HepG2 (cell line): ENCODE measurements around the gene FAM24B. TPM values are rescaled to one million over a fixed set of nuclear protein-coding genes. Genes with fewer than 3 reads are reported as not detected.
A peak's percentile ranks its signal among the peaks of the same experiment; 100 is the strongest.

Experiments
- FOXA1 ChIP-seq, 2 experiments: fragments of 450-650 bp in 1 of 2; sonication (generic) in 1 of 2; formaldehyde crosslinking in 1 of 2; IDR thresholded peaks; 2 replicates each; pipeline versions ENCODE4 v1.4.0 to v1.6.1; 2016 to 2020; ENCODE audit warnings: missing genetic modification reagents in 1 of 2
- HNRNPK ChIP-seq: fragments of 200-400 bp; formaldehyde crosslinking; IDR thresholded peaks from 2 replicates; pipeline ENCODE4 v1.6.1; 2018; ENCODE audit warnings: low read length, low read depth, moderate library complexity, mild to moderate bottlenecking; ENCODE audit not compliant: poor library complexity, severe bottlenecking
- POLR2A ChIP-seq, 2 experiments: IDR thresholded peaks; 2 replicates each; pipeline ENCODE4 v1.6.1; 2011; ENCODE audit warnings: low read depth in 2 of 2, low read length in 2 of 2, mild to moderate bottlenecking in 1 of 2, moderate library complexity in 1 of 2; ENCODE audit not compliant: insufficient read depth in 1 of 2
- SMC3 ChIP-seq: IDR thresholded peaks from 2 replicates; pipeline ENCODE4 v1.6.1; 2011; ENCODE audit warnings: low read length, improper control_type of control experiment
- SMYD3 ChIP-seq: sonication (generic); formaldehyde crosslinking; IDR thresholded peaks from 2 replicates; pipeline ENCODE4 v1.8.1; 2023; ENCODE audit warnings: mild to moderate bottlenecking, missing genetic modification reagents
- SNRNP70 ChIP-seq: fragments of 200-400 bp; formaldehyde crosslinking; IDR thresholded peaks from 2 replicates; pipeline ENCODE4 v1.6.1; 2017; ENCODE audit warnings: mild to moderate bottlenecking, low read depth, low read length, moderate library complexity
- TBX2 ChIP-seq: sonication (generic); formaldehyde crosslinking; IDR thresholded peaks from 2 replicates; pipeline ENCODE4 v1.5.0; 2020; ENCODE audit warnings: missing genetic modification reagents, mild to moderate bottlenecking, borderline replicate concordance
- YEATS4 ChIP-seq: sonication (generic); formaldehyde crosslinking; IDR thresholded peaks from 2 replicates; pipeline ENCODE4 v1.4.0; 2020; ENCODE audit warnings: missing genetic modification reagents, borderline replicate concordance
- ZNF251 ChIP-seq: sonication (generic); formaldehyde crosslinking; IDR thresholded peaks from 2 replicates; pipeline ENCODE4 v1.9.0; 2021; ENCODE audit warnings: mild to moderate bottlenecking, missing genetic modification reagents
- ZNF329 ChIP-seq: sonication (generic); formaldehyde crosslinking; IDR thresholded peaks from 2 replicates; pipeline ENCODE4 v1.9.0; 2021; ENCODE audit warnings: low read depth, mild to moderate bottlenecking, missing genetic modification reagents
- ZNF720 ChIP-seq: sonication (generic); formaldehyde crosslinking; IDR thresholded peaks from 2 replicates; pipeline ENCODE4 v1.4.0; 2020; ENCODE audit warnings: missing genetic modification reagents
- polyA plus RNA-seq, 8 experiments: library from polyadenylated mRNA; depleted of rRNA in 3 of 8; stranded (reverse) in 7 of 8; unstranded in 1 of 8; fragments of >200 nt; fragmentation: Illumina TruSeq in 4 of 8; extraction: Trizol in 4 of 8; gene quantifications; 2 replicates each; pipeline versions ENCODE4 v1.2.1 to v1.2.3, GENCODE V29; 2011 to 2016; ENCODE audit warnings: low read depth in 4 of 8, missing spikeins in 1 of 8, mixed read lengths in 1 of 8; ENCODE audit not compliant: insufficient read depth in 1 of 8
- total RNA-seq, 5 experiments: library from RNA; depleted of rRNA; stranded (reverse); fragments of >200 nt; fragmentation: Illumina TruSeq; extraction: Trizol; gene quantifications; 2 replicates each; pipeline ENCODE4 v1.2.3, GENCODE V29; 2016; ENCODE audit warnings: low read depth in 1 of 5
- TF ChIP-seq, protein P1 (sequence below): sonication (generic); formaldehyde crosslinking; IDR thresholded peaks from one replicate; pipeline ENCODE4 v1.5.1; 2020; ENCODE audit warnings: mild to moderate bottlenecking, missing genetic modification reagents; ENCODE audit errors: not compliant biosample characterization
- TF ChIP-seq, protein P2 (sequence below): sonication (generic); formaldehyde crosslinking; IDR thresholded peaks from 2 replicates; pipeline ENCODE4; 2020; ENCODE audit warnings: missing genetic modification reagents, mild to moderate bottlenecking, borderline replicate concordance
- TF ChIP-seq, protein P3 (sequence below): sonication (generic); formaldehyde crosslinking; IDR thresholded peaks from 2 replicates; pipeline ENCODE4 v1.4.0; 2020; ENCODE audit warnings: low read depth, missing genetic modification reagents

Gene FAM24B
- total and polyA plus RNA-seq, 2 of the 13 experiments (the other 11 are each of a cell fraction or from before 2014, with no cell fraction given) = 1.9 to 3.0 TPM

DNA sequence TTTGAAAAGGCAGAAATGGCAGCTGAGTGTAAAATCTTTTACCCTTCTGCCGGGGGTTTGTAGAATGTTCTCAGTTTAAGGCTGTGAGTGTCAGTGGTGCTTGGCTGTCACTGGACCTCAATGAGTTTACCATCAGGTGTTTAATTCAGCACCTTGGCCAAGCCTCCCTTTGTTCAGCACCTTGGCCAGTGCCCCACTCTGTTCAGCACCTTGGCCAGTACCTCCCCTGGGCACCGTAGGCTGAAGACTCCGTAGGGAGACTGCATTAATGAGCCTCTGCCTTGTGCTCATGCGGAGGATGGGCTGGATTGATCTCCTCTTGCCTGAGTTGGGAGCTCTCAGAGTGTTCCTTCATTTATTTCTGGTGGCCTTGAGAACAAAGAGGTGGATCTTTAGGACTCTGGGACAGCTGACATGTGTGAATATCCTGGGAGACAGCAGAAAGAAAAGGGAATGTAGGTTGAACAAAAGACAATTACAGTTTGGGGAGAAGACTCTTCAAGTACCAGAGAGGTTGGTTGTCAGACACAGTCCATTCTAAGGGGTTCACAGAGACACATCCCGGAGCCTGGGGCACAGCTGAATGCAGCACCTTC is 32.6 kb upstream of the FAM24B start (continued):
- TF ChIP-seq, protein P1, sequence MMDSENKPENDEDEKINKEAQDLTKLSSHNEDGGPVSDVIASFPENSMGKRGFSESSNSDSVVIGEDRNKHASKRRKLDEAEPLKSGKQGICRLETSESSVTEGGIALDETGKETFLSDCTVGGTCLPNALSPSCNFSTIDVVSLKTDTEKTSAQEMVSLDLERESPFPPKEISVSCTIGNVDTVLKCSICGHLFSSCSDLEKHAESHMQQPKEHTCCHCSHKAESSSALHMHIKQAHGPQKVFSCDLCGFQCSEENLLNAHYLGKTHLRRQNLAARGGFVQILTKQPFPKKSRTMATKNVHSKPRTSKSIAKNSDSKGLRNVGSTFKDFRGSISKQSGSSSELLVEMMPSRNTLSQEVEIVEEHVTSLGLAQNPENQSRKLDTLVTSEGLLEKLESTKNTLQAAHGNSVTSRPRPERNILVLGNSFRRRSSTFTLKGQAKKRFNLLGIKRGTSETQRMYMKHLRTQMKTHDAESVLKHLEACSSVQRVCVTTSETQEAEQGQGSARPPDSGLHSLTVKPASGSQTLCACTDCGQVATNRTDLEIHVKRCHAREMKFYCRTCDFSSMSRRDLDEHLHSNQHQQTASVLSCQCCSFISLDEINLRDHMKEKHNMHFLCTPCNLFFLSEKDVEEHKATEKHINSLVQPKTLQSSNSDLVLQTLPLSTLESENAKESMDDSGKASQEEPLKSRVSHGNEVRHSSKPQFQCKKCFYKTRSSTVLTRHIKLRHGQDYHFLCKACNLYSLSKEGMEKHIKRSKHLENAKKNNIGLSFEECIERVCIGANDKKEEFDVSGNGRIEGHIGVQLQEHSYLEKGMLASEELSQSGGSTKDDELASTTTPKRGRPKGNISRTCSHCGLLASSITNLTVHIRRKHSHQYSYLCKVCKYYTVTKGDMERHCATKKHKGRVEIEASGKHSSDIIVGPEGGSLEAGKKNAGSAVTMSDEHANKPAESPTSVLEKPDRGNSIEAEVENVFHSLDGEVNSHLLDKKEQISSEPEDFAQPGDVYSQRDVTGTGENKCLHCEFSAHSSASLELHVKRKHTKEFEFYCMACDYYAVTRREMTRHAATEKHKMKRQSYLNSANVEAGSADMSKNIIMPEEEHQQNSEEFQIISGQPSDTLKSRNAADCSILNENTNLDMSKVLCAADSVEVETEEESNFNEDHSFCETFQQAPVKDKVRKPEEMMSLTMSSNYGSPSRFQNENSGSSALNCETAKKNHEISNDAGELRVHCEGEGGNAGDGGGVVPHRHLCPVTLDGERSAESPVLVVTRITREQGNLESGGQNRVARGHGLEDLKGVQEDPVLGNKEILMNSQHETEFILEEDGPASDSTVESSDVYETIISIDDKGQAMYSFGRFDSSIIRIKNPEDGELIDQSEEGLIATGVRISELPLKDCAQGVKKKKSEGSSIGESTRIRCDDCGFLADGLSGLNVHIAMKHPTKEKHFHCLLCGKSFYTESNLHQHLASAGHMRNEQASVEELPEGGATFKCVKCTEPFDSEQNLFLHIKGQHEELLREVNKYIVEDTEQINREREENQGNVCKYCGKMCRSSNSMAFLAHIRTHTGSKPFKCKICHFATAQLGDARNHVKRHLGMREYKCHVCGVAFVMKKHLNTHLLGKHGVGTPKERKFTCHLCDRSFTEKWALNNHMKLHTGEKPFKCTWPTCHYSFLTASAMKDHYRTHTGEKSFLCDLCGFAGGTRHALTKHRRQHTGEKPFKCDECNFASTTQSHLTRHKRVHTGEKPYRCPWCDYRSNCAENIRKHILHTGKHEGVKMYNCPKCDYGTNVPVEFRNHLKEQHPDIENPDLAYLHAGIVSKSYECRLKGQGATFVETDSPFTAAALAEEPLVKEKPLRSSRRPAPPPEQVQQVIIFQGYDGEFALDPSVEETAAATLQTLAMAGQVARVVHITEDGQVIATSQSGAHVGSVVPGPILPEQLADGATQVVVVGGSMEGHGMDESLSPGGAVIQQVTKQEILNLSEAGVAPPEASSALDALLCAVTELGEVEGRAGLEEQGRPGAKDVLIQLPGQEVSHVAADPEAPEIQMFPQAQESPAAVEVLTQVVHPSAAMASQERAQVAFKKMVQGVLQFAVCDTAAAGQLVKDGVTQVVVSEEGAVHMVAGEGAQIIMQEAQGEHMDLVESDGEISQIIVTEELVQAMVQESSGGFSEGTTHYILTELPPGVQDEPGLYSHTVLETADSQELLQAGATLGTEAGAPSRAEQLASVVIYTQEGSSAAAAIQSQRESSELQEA (CRISPR knock-in tag) = peak; percentile 96
- TF ChIP-seq ZNF329 (CRISPR knock-in tag) (peak; percentile 98), HNRNPK (no peak), YEATS4 (CRISPR knock-in tag) (peak; percentile 98), ZNF720 (peak; percentile 100), SNRNP70 (no peak), SMYD3 (CRISPR knock-in tag) (peak; percentile 100), FOXA1 (IDR thresholded peaks at IDR 0.05) (no peak), FOXA1 (CRISPR knock-in tag; IDR thresholded peaks at IDR 0.05) (peak; percentile 79), TBX2 (CRISPR knock-in tag) (peak; percentile 98), POLR2A (IDR thresholded peaks at IDR 0.05; ENCODE audit: insufficient read depth in 1 of 2, low read depth in 2 of 2, low read length in 2 of 2) (no peak), SMC3 (0 out of 2 replicates have a peak, but pooled peaks have one; percentile 15), ZNF251 (CRISPR knock-in tag) (peak; percentile 100)
- TF ChIP-seq, protein P2, sequence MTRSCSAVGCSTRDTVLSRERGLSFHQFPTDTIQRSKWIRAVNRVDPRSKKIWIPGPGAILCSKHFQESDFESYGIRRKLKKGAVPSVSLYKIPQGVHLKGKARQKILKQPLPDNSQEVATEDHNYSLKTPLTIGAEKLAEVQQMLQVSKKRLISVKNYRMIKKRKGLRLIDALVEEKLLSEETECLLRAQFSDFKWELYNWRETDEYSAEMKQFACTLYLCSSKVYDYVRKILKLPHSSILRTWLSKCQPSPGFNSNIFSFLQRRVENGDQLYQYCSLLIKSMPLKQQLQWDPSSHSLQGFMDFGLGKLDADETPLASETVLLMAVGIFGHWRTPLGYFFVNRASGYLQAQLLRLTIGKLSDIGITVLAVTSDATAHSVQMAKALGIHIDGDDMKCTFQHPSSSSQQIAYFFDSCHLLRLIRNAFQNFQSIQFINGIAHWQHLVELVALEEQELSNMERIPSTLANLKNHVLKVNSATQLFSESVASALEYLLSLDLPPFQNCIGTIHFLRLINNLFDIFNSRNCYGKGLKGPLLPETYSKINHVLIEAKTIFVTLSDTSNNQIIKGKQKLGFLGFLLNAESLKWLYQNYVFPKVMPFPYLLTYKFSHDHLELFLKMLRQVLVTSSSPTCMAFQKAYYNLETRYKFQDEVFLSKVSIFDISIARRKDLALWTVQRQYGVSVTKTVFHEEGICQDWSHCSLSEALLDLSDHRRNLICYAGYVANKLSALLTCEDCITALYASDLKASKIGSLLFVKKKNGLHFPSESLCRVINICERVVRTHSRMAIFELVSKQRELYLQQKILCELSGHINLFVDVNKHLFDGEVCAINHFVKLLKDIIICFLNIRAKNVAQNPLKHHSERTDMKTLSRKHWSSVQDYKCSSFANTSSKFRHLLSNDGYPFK = peak; percentile 89
- TF ChIP-seq, protein P3, sequence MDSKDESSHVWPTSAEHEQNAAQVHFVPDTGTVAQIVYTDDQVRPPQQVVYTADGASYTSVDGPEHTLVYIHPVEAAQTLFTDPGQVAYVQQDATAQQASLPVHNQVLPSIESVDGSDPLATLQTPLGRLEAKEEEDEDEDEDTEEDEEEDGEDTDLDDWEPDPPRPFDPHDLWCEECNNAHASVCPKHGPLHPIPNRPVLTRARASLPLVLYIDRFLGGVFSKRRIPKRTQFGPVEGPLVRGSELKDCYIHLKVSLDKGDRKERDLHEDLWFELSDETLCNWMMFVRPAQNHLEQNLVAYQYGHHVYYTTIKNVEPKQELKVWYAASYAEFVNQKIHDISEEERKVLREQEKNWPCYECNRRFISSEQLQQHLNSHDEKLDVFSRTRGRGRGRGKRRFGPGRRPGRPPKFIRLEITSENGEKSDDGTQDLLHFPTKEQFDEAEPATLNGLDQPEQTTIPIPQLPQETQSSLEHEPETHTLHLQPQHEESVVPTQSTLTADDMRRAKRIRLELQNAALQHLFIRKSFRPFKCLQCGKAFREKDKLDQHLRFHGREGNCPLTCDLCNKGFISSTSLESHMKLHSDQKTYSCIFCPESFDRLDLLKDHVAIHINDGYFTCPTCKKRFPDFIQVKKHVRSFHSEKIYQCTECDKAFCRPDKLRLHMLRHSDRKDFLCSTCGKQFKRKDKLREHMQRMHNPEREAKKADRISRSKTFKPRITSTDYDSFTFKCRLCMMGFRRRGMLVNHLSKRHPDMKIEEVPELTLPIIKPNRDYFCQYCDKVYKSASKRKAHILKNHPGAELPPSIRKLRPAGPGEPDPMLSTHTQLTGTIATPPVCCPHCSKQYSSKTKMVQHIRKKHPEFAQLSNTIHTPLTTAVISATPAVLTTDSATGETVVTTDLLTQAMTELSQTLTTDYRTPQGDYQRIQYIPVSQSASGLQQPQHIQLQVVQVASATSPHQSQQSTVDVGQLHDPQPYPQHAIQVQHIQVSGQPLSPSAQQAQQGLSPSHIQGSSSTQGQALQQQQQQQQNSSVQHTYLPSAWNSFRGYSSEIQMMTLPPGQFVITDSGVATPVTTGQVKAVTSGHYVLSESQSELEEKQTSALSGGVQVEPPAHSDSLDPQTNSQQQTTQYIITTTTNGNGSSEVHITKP (CRISPR knock-in tag) = peak; percentile 96
